SK-N-SH treated with all-trans-retinoic acid at 6 μM for 48 hours (cell line): ENCODE results near the gene BIRC7.

Experiments
- ARNTL ChIP-seq: fragments of 450-650 bp; formaldehyde crosslinking; IDR thresholded peaks from 2 replicates; pipeline ENCODE4 v1.5.0; 2020; ENCODE audit warnings: low read depth, mild to moderate bottlenecking, moderate library complexity, borderline replicate concordance
- CSDC2 ChIP-seq: fragments of 250-450 bp; sonication (Bioruptor Pico); IDR thresholded peaks from 2 replicates; pipeline ENCODE4 v1.5.0; 2020; ENCODE audit warnings: mild to moderate bottlenecking, moderate library complexity
- ESRRG ChIP-seq: fragments of 250-450 bp; sonication (Bioruptor Pico); IDR thresholded peaks from 2 replicates; pipeline ENCODE4 v1.6.1; 2021; ENCODE audit warnings: mild to moderate bottlenecking
- GLIS3 ChIP-seq: fragments of 250-450 bp; sonication (Bioruptor Pico); IDR thresholded peaks from 2 replicates; pipeline ENCODE4 v1.5.0; 2020; ENCODE audit warnings: mild to moderate bottlenecking, moderate library complexity
- OSR1 ChIP-seq: fragments of 250-450 bp; sonication (Bioruptor Pico); IDR thresholded peaks from 2 replicates; pipeline ENCODE4 v1.8.0; 2022; ENCODE audit warnings: moderate library complexity, mild to moderate bottlenecking, inconsistent platforms
- PPARA ChIP-seq: fragments of 250-450 bp; sonication (Bioruptor Pico); IDR thresholded peaks from 2 replicates; pipeline ENCODE4 v1.5.0; 2020; ENCODE audit warnings: mild to moderate bottlenecking, borderline replicate concordance
- RARB ChIP-seq: fragments of 250-450 bp; sonication (Bioruptor Pico); IDR thresholded peaks from 2 replicates; pipeline ENCODE4 v1.8.0; 2021; ENCODE audit warnings: mild to moderate bottlenecking, moderate library complexity
- SNAI2 ChIP-seq: fragments of 250-450 bp; sonication (Bioruptor Pico); IDR thresholded peaks from 2 replicates; pipeline ENCODE4 v1.5.0; 2020; ENCODE audit warnings: mild to moderate bottlenecking, moderate library complexity
- ZFP3 ChIP-seq: fragments of 250-450 bp; sonication (Bioruptor Pico); IDR thresholded peaks from 2 replicates; pipeline ENCODE4 v1.5.0; 2020; ENCODE audit warnings: mild to moderate bottlenecking, moderate library complexity
- ZFP30 ChIP-seq: fragments of 450-650 bp; formaldehyde crosslinking; IDR thresholded peaks from 2 replicates; pipeline ENCODE4 v1.5.0; 2022; ENCODE audit warnings: mild to moderate bottlenecking, moderate library complexity
- TF ChIP-seq, protein P1 (sequence below): fragments of 250-450 bp; sonication (Bioruptor Pico); IDR thresholded peaks from 2 replicates; pipeline ENCODE4 v1.5.1; 2020; ENCODE audit warnings: low read depth, mild to moderate bottlenecking, moderate library complexity
- TF ChIP-seq, protein P2 (sequence below): fragments of 250-450 bp; sonication (Bioruptor Pico); IDR thresholded peaks from 2 replicates; pipeline ENCODE4 v1.8.0; 2021; ENCODE audit warnings: low read depth, mild to moderate bottlenecking, moderate library complexity, borderline replicate concordance
- TF ChIP-seq, protein P3 (sequence below): fragments of 250-450 bp; sonication (Bioruptor Pico); IDR thresholded peaks from 2 replicates; pipeline ENCODE4 v1.8.0; 2020; ENCODE audit warnings: mild to moderate bottlenecking, moderate library complexity, borderline replicate concordance

DNA sequence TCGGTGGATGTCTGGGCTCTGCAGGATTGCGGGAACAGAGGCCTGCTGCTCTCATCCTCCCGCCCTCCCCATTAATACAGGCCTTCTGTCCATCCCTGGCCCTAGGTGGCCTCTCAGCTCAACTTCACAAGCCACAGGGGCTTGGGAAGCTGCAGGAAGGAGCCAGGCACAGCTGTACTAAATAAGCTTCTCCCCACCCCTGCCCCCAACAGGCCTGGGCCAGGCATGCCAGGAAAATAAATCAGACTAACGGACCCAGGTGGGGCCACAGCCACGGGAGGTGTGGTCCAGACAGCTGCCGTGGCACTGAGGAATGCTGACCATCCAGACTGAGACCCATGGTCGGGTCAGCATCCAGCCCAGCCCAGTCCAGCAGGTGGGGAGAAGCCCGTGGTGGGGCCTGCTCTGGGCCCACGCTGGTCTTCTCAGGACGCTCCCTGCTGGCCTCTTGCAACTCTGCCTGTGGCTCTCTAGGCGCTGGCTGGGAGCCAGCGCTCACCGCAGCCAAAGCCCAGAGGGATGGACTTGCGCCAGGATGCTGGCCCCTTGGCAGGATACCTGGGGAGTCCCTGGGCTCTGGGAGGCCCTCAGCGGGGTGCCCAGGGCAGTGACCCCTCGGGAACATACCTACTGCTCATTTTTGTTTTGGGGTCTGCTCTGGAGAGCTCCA lies 11.2 kb upstream of the BIRC7 start:
- TF ChIP-seq OSR1 (no peak), SNAI2 (CRISPR knock-in tag) (no peak), RARB (no peak), ESRRG (CRISPR knock-in tag) (no peak), ZFP3 (CRISPR knock-in tag) (no peak), GLIS3 (no peak), PPARA (CRISPR knock-in tag) (no peak), ARNTL (CRISPR knock-in tag) (no peak), ZFP30 (CRISPR knock-in tag) (no peak), CSDC2 (CRISPR knock-in tag) (no peak)
- TF ChIP-seq, protein P1, sequence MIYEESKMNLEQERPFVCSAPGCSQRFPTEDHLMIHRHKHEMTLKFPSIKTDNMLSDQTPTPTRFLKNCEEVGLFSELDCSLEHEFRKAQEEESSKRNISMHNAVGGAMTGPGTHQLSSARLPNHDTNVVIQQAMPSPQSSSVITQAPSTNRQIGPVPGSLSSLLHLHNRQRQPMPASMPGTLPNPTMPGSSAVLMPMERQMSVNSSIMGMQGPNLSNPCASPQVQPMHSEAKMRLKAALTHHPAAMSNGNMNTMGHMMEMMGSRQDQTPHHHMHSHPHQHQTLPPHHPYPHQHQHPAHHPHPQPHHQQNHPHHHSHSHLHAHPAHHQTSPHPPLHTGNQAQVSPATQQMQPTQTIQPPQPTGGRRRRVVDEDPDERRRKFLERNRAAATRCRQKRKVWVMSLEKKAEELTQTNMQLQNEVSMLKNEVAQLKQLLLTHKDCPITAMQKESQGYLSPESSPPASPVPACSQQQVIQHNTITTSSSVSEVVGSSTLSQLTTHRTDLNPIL, result no peak
- TF ChIP-seq, protein P2, sequence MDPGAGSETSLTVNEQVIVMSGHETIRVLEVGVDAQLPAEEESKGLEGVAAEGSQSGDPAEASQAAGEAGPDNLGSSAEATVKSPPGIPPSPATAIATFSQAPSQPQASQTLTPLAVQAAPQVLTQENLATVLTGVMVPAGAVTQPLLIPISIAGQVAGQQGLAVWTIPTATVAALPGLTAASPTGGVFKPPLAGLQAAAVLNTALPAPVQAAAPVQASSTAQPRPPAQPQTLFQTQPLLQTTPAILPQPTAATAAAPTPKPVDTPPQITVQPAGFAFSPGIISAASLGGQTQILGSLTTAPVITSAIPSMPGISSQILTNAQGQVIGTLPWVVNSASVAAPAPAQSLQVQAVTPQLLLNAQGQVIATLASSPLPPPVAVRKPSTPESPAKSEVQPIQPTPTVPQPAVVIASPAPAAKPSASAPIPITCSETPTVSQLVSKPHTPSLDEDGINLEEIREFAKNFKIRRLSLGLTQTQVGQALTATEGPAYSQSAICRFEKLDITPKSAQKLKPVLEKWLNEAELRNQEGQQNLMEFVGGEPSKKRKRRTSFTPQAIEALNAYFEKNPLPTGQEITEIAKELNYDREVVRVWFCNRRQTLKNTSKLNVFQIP (CRISPR knock-in tag), result no peak
- TF ChIP-seq, protein P3, sequence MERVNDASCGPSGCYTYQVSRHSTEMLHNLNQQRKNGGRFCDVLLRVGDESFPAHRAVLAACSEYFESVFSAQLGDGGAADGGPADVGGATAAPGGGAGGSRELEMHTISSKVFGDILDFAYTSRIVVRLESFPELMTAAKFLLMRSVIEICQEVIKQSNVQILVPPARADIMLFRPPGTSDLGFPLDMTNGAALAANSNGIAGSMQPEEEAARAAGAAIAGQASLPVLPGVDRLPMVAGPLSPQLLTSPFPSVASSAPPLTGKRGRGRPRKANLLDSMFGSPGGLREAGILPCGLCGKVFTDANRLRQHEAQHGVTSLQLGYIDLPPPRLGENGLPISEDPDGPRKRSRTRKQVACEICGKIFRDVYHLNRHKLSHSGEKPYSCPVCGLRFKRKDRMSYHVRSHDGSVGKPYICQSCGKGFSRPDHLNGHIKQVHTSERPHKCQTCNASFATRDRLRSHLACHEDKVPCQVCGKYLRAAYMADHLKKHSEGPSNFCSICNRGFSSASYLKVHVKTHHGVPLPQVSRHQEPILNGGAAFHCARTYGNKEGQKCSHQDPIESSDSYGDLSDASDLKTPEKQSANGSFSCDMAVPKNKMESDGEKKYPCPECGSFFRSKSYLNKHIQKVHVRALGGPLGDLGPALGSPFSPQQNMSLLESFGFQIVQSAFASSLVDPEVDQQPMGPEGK, result no peak
